T-helper 2 cell treated with Interferon-gamma antibody and Interleukin-4, amounts not matched to agents 100 ng/mL and 5 ng/mL, for 36 hours (primary cell): Measurements from ENCODE around the gene SGIP1. TPM values are rescaled to one million over a fixed set of nuclear protein-coding genes. Genes with fewer than 3 reads are reported as not detected.
"Not testable (repeated sequence)": the region's sequence is repeated elsewhere in the genome, so short reads cannot be mapped to it uniquely, and the experiment has no call there.

ENCODE experiments used
- intact Hi-C: fragments of 100-400 bp; cut with micrococcal nuclease; formaldehyde crosslinking; loops from one replicate; pipeline ENCODE4 v1.15.1; 2023
- total RNA-seq: library from RNA; stranded (reverse); gene quantifications from 2 replicates; pipeline ENCODE4 v1.2.3, GENCODE V29; 2022

The SGIP1 gene
- total RNA-seq, 1 donor from 2014 or later: not detected

DNA sequence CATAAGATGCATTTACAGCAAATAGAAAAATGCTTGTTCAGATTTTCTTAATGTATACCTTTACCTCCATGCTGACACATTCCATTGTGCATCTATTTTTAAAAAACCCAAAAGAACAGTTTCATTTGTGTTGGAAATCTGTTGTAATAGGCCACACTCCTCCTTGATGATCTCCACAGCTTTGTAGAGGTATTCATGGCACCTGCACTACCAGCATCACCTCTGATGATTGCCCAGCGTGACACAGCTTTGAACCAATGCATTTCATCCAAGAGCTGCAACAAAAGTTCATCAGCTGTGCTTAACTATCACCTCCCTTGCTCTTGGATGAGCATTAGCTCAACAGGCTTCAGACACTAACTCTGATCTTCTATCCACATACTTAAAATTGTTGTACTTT lies 226.6 kb downstream of the SGIP1 start:
- intact Hi-C loops: loop anchor here (10.0 kb wide), 2 partner anchors 674 to 744 kb away; partner anchors contain the start of gene SERBP1

DNA sequence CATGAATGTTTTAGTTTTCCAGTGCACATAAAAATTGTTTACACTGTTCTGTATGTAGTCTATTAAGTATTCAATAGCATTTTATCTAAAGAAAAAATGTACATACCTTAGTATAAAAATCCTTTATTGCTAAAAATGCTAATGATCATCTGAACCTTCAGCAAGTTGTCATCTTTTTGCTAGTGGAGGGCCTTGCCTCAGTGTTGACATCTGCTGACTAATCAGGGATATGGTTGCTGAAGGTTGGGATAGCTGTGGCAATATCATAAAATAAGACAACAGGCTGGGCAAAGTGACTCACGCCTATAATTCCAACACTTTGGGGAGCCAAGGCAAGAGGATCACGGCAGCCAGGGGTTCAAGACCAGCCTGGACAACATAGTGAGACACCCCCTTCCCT lies 227.3 kb downstream of the SGIP1 start:
- intact Hi-C loops: loop anchor here (10.0 kb wide), 2 partner anchors 674 to 744 kb away; partner anchors contain the start of gene SERBP1

DNA sequence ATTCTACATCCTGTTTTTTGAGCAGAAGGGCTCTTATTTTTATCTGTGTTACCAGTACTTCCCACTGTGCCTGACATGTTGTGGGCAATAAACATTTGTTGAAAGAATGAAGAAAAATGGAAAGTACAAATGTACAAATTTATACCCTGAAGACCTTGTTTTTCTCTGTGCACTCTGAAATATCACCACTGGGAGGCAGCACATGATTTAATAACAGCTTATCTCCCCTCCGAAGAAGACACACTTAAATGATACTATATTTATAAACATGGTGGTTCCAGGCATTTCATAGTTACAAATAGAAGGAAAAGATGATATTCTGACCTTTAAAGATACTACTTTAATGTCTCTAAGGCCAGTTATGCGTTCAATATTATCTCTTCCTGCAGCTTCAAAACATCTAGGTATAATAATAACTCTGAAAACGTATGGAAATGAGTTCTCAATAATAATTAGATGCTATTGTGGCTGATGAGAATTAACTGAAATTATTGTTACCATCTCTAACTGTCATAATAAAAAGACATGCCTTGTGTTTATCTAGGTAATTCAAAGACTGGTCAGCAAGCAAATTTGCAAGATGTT lies 231.1 kb downstream of the SGIP1 start:
- intact Hi-C loops: loop anchor here (1.0 to 10.0 kb wide), 7 partner anchors 160 to 740 kb away; partner anchors contain the start of genes DNAI4, MIER1 and SERBP1

DNA sequence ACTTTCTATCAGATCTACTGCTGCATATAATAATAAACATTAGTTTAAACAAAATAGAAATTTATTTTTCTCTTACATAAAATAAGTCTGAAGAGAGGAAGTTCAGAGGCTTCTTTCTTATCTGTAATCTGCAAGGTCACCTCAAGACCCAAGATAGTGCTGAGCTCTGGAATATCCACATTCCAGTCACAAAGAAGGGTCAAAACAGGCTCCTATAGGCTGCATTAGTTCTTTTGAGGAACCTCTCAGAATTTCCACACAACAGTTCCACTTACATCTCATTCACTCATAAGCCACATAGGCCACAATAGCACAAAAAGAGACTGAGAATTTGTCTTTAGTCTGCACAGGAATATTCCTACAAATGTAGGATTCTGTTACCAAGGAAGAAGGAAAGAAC lies 233.7 kb downstream of the SGIP1 start:
- intact Hi-C loops: loop anchor here (2.0 to 10.0 kb wide), 4 partner anchors 215 to 737 kb away; partner anchors contain the start of genes SERBP1 and SLC35D1

DNA sequence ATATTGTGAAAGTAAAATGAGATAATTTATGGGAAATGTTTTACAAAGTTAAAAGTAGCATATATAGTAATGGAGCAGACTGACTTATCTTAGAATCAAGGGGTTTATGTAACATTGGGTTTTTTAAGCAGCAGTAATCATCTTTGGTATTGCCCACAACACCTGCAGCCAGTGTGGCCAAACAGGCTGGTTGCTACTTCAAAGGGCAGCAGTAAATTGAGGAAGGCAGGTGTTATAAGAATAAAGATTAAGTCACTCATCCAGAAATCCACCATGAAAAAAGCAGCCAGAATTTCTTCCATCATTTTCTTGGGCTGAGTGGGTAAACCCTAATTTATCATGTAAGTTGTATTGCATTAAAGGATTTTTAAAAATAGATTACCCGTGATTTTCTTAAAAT lies 235.0 kb downstream of the SGIP1 start:
- intact Hi-C loops: loop anchor here (2.0 to 10.0 kb wide), 4 partner anchors 213 to 736 kb away; partner anchors contain the start of genes SERBP1 and SLC35D1

DNA sequence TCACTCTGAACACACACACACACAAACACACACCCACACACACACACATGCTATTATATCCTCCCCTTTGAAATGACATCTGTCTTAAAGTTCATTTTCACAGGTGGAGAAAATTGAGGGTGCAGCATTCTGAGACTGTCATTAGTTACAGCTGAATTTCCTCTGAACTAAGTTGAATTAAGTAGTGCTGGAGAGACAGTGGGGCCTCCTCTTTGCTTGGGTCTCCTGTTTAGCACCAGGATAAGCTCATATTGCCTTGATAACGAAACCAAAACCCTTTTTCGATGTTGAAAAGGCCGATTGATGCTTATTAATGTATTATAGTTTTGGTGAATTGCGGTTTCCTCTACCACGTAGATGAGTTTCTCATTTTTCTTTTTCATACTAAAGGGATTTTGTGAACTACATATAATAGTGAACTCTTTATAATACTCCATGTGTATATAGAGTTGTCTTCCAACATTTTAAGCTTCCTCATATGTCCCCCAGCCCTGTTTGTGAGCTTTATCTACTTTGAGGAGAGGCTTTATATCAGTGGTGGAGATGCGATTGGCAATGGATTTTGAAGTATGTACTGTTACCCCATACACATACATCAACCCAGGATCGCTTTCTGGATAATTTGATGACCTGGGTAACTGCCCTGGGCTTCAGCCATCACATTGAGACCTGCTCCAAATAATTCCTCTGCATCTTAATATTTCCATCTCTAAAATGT lies 235.7 kb downstream of the SGIP1 start:
- intact Hi-C loops: loop anchor here (2.0 to 10.0 kb wide), 4 partner anchors 213 to 735 kb away; partner anchors contain the start of genes SERBP1 and SLC35D1

DNA sequence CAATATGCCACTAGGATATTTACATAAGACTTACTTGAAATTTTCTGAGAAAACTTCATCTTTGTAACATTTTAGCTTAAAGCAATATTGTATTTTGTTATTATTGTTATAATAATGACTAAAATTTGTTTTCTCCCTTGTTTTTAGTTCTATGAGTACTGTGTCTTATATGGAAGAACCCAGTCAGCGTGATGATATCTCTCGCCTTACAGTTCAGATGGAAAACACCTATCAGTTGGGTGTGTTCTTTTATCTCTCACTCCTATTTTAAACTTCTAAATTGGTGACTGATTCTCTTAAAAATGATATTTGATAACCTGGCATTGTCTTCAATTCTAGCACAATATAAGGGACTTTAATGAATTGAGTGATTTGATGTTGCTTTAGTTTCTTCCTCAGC lies 236.3 kb downstream of the SGIP1 start:
- intact Hi-C loops: no loop called here

DNA sequence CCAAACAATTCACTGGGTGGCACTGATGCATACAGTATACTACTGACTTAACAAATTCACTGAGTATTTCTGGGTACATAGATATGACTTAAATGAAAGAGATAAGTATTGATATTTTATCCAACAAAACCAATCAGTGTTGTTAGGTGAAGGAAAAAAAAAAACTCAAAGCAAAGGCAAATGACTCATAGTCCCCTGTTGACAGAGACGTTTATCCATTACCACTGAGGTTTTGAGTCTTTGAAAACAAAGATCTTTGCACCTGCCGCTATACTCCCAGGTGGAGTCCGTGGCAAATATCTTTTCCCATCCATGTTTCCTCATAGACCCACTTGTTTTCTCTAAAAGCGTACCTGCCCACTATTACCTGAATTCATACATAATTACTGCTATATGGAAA lies 236.7 kb downstream of the SGIP1 start:
- intact Hi-C loops: no loop called here

GRCh38 chr1:66773227-66773626 lies 239.3 kb downstream of the SGIP1 start:
- intact Hi-C loops: no loop called here

DNA sequence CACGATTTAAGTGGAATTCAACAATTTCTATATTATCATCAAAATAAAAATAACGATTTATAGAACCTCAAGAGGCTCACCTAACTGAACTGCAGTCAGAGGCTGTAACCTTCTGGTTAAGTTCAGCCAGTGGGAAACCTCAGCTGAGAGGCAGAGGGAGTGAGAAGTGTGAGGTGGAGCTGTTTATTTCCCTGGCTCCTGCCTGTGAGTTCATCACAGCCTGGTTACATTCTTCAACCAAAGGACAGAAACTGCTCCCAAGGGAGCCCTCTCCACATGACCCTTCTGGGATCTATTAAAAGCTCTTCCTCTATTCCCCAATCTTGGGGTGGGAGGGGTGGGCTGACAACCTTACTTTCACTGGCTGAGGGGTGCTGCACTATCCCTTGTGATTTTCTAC lies 240.5 kb downstream of the SGIP1 start:
- intact Hi-C loops: no loop called here

DNA sequence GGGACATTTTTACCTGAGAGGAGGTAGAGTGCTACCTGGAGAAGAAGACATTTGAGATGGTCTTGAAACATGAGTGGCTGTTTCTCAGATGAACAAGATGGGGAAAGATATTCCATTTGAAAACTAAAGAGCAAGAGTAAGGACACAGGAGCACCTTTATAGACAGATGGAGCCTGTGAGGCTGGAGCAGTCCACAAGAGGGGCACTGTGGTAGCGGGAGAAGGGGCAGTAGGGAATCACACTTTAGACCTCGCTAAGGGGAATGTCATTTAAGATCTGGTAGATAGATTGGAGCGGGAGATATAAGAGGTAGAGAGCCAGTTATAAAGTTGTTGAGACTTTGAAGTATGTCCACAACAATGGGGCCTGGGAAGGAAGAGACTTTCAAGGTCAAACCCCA lies 241.7 kb downstream of the SGIP1 start:
- intact Hi-C loops: no loop called here

DNA sequence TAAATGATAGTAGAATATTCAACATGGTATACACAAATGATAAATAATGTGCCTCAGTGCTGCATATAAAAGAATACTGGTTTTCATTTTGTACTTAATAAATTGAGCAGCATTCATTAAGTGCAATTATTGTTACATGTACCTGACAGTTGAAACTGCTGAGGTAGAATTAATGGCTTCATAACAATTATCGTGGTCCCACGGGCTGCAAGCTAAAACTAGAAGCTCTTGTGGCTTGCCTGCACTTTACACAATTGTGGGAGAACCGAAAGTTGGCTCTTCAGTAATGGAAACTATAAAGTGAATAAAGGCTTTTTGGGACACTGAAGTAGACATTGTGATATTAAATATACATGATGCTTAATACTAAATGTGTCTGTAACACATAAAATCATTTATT lies 243.9 kb downstream of the SGIP1 start:
- intact Hi-C loops: no loop called here

DNA sequence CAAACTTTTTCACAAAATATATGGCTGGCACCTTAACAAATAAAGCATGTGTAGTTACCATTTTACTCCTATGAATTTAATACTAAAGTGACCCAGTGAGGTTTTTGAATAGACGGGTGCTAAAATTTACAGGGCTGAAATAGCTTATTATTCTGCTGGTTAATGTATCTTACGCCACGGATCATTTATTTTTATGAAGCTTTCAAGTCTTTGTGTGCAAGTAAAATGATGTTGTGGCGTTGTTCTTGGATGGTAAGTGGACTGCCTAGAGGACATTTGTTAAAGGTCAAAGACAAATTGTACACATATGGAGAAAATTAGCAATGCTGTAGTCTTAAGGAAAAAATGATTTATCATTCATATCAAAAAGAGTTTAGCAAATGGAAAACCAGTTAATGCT lies 244.3 kb downstream of the SGIP1 start:
- intact Hi-C loops: no loop called here

GRCh38 chr1:66778969-66779368 lies 245.0 kb downstream of the SGIP1 start:
- intact Hi-C loops: no loop called here

- intact Hi-C loops: no loop called here
These were observed 245.6 kb downstream of the SGIP1 start for GRCh38 chr1:66779475-66780078.

DNA sequence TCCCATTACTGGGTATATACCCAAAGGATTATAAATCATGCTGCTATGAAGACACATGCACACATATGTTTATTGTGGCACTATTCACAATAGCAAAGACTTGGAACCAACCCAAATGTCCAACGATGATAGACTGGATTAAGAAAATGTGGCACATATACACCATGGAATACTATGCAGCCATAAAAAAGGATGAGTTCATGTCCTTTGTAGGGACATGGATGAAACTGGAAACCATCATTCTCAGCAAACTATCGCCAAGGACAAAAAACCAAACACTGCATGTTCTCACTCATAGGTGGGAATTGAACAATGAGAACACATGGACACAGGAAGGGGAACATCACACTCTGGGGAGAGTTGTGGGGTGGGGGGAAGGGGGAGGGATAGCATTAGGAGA lies 251.8 kb downstream of the SGIP1 start:
- intact Hi-C loops: not testable (repeated sequence)

- intact Hi-C loops: no loop called here
These were observed 253.7 kb downstream of the SGIP1 start for GRCh38 chr1:66787641-66788040.

- intact Hi-C loops: no loop called here
These were observed 254.4 kb downstream of the SGIP1 start for GRCh38 chr1:66788231-66788939.

GRCh38 chr1:66791621-66792610 lies 258.0 kb downstream of the SGIP1 start:
- intact Hi-C loops: no loop called here

GRCh38 chr1:66795839-66796238 lies 261.9 kb downstream of the SGIP1 start:
- intact Hi-C loops: not testable (repeated sequence)
